KOPT-K1 (cell line): ENCODE results near the gene PRKCH.
"Not testable (repeated sequence)": the region's sequence is repeated elsewhere in the genome, so short reads cannot be mapped to it uniquely, and the experiment has no call there.

Experiments used
- H3K27ac ChIP-seq: fragments of 200-600 bp; sonication (generic); 2 replicates; pipeline ENCODE4 v1.5.1; 2016; ENCODE audit warnings: antibody characterized with exemption, mild to moderate bottlenecking, low read depth, low read length; ENCODE audit not compliant: poor library complexity, severe bottlenecking
- H3K36me3 ChIP-seq: fragments of 200-600 bp; sonication (generic); 2 replicates; pipeline ENCODE4 v1.5.1; 2017; ENCODE audit warnings: antibody characterized with exemption, mild to moderate bottlenecking, low read length, moderate library complexity; ENCODE audit not compliant: insufficient read depth
- H3K9me3 ChIP-seq: fragments of 200-600 bp; sonication (generic); 2 replicates; pipeline ENCODE4 v1.5.1; 2017; ENCODE audit warnings: antibody characterized with exemption, low read length, mild to moderate bottlenecking; ENCODE audit not compliant: insufficient read depth, poor library complexity, severe bottlenecking

The PRKCH gene

GRCh38 chr14:61396279-61396678, 74.9 kb downstream of the PRKCH start:
- peaks cover 39% of the 10 kb centered on the region for H3K36me3 ChIP-seq
- peak overlapping the region; percentile 74 for H3K27ac ChIP-seq
- no peaks in the 10 kb centered on the region for H3K9me3 ChIP-seq

- Histone ChIP-seq H3K36me3 (peaks cover 35% of the 10 kb centered on the region), H3K27ac (peak overlapping the region; percentile 74), H3K9me3 (no peaks in the 10 kb centered on the region)
Observed at GRCh38 chr14:61396694-61397093, 75.3 kb downstream of the PRKCH start.

GRCh38 chr14:61397615-61398014, 76.2 kb downstream of the PRKCH start:
- Histone ChIP-seq H3K9me3 (no peaks in the 10 kb centered on the region), H3K27ac (peak overlapping the region; percentile 74)

GRCh38 chr14:61398221-61398620, 76.8 kb downstream of the PRKCH start:
- H3K27ac ChIP-seq, result peak overlapping the region; percentile 74
- H3K9me3 ChIP-seq, result no peaks in the 10 kb centered on the region
- H3K36me3 ChIP-seq, result peaks cover 27% of the 10 kb centered on the region

More at GRCh38 chr14:61397615-61398014, 76.2 kb downstream of the PRKCH start:
- peaks cover 32% of the 10 kb centered on the region for H3K36me3 ChIP-seq

GRCh38 chr14:61399365-61399764, 78.0 kb downstream of the PRKCH start:
- Histone ChIP-seq H3K27ac (peak overlapping the region; percentile 74), H3K36me3 (peaks cover 16% of the 10 kb centered on the region), H3K9me3 (no peaks in the 10 kb centered on the region)

GRCh38 chr14:61401461-61401860, 80.1 kb downstream of the PRKCH start:
- H3K27ac ChIP-seq, result peak overlapping the region; percentile 74
- 0 out of 2 replicates have a peak, but pooled peaks cover 4% of the 10 kb centered on the region for H3K36me3 ChIP-seq
- no peaks in the 10 kb centered on the region for H3K9me3 ChIP-seq

GRCh38 chr14:61403411-61403810, 82.0 kb downstream of the PRKCH start:
- Histone ChIP-seq H3K27ac (peak overlapping the region; percentile 80), H3K9me3 (no peaks in the 10 kb centered on the region), H3K36me3 (0 out of 2 replicates have a peak, but pooled peaks cover 4% of the 10 kb centered on the region)

- Histone ChIP-seq H3K36me3 (0 out of 2 replicates have a peak, but pooled peaks cover 4% of the 10 kb centered on the region), H3K9me3 (no peaks in the 10 kb centered on the region), H3K27ac (peak overlapping the region; percentile 91)
Observed at GRCh38 chr14:61404637-61405036, 83.3 kb downstream of the PRKCH start.

GRCh38 chr14:61406198-61406597, 84.8 kb downstream of the PRKCH start:
- Histone ChIP-seq H3K27ac (peak overlapping the region; percentile 91), H3K9me3 (no peaks in the 10 kb centered on the region), H3K36me3 (peaks cover 17% of the 10 kb centered on the region; the same call in 1 of the 2 replicates)

- no peaks in the 10 kb centered on the region for H3K9me3 ChIP-seq
- peaks cover 22% of the 10 kb centered on the region; the same call in 1 of the 2 replicates for H3K36me3 ChIP-seq
- peak overlapping the region; percentile 91 for H3K27ac ChIP-seq
Observed at GRCh38 chr14:61406675-61407074, 85.3 kb downstream of the PRKCH start.

GRCh38 chr14:61408498-61408897, 87.1 kb downstream of the PRKCH start:
- Histone ChIP-seq H3K36me3 (peaks cover 19% of the 10 kb centered on the region; the same call in 1 of the 2 replicates), H3K27ac (peak overlapping the region; percentile 91), H3K9me3 (no peaks in the 10 kb centered on the region)

- Histone ChIP-seq H3K9me3 (no peaks in the 10 kb centered on the region), H3K27ac (peak overlapping the region; percentile 91)
Observed at GRCh38 chr14:61409782-61410181, 88.4 kb downstream of the PRKCH start.

GRCh38 chr14:61415934-61416333, 94.6 kb downstream of the PRKCH start:
- peak overlapping the region; percentile 91 for H3K27ac ChIP-seq
- not testable (repeated sequence) for H3K9me3 ChIP-seq, H3K36me3 ChIP-seq

More at GRCh38 chr14:61409782-61410181, 88.4 kb downstream of the PRKCH start:
- H3K36me3 ChIP-seq, result peaks cover 19% of the 10 kb centered on the region; the same call in 1 of the 2 replicates

GRCh38 chr14:61416591-61416990, 95.2 kb downstream of the PRKCH start:
- Histone ChIP-seq H3K9me3 (no peaks in the 10 kb centered on the region), H3K27ac (peak overlapping the region; percentile 91), H3K36me3 (0 out of 2 replicates have a peak, but pooled peaks cover 1% of the 10 kb centered on the region)

- peak overlapping the region; percentile 91 for H3K27ac ChIP-seq
- H3K36me3 ChIP-seq, result no peaks in the 10 kb centered on the region
- H3K9me3 ChIP-seq, result no peaks in the 10 kb centered on the region
Observed at GRCh38 chr14:61417141-61417540, 95.8 kb downstream of the PRKCH start.

- H3K27ac ChIP-seq, result peak overlapping the region; percentile 91
- peaks cover under 1% of the 10 kb centered on the region for H3K36me3 ChIP-seq
- no peaks in the 10 kb centered on the region for H3K9me3 ChIP-seq
Observed at GRCh38 chr14:61417883-61418455, 96.6 kb downstream of the PRKCH start.
